Fibroblast of skin of right quadriceps (primary cell): ENCODE results near the gene TIMP3.
A peak's percentile ranks its signal among the peaks of the same experiment; 100 is the strongest.
"Not testable (repeated sequence)": the region's sequence is repeated elsewhere in the genome, so short reads cannot be mapped to it uniquely, and the experiment has no call there.

Source experiments
- DNase-seq: peaks from one replicate; pipeline ENCODE4 v3.0.0-alpha.2; 2013

Gene TIMP3

GRCh38 chr22:32801537-32802236 is at the start of gene TIMP3:
TIMP3 (plus strand) TSS chr22:32801705; CDS start chr22:32802002, 297 bp downstream.
- peak; percentile 86 for DNase-seq

GRCh38 chr22:32752326-32752725 is 49.2 kb upstream of the TIMP3 start:
- peak; percentile 42 for DNase-seq

GRCh38 chr22:32752816-32753520 is 48.5 kb upstream of the TIMP3 start:
- peak; percentile 66 for DNase-seq

GRCh38 chr22:32753591-32753990 is 47.9 kb upstream of the TIMP3 start:
- DNase-seq = no peak

- DNase-seq = peak; percentile 49
Measured at GRCh38 chr22:32754413-32755041, 47.0 kb upstream of the TIMP3 start.

- not testable (repeated sequence) for DNase-seq
Measured at GRCh38 chr22:32757086-32757762, 44.3 kb upstream of the TIMP3 start.

- DNase-seq = no peak
Measured at GRCh38 chr22:32758866-32759385, 42.6 kb upstream of the TIMP3 start.

GRCh38 chr22:32760396-32760795 is 41.1 kb upstream of the TIMP3 start:
- DNase-seq = no peak

- no peak for DNase-seq
Measured at GRCh38 chr22:32760815-32761214, 40.7 kb upstream of the TIMP3 start.

GRCh38 chr22:32761251-32761903 is 40.1 kb upstream of the TIMP3 start:
- DNase-seq = peak; percentile 27

GRCh38 chr22:32764330-32765131 is 37.0 kb upstream of the TIMP3 start:
- peak; percentile 74 for DNase-seq

GRCh38 chr22:32765132-32765618 is 36.3 kb upstream of the TIMP3 start:
- no peak for DNase-seq

GRCh38 chr22:32771756-32772155 is 29.7 kb upstream of the TIMP3 start:
- DNase-seq = no peak

- no peak for DNase-seq
Measured at GRCh38 chr22:32775957-32776356, 25.5 kb upstream of the TIMP3 start.

- no peak for DNase-seq
Measured at GRCh38 chr22:32776397-32776796, 25.1 kb upstream of the TIMP3 start.

- no peak for DNase-seq
Measured at GRCh38 chr22:32776802-32777201, 24.7 kb upstream of the TIMP3 start.

- DNase-seq = no peak
Measured at GRCh38 chr22:32777987-32778386, 23.5 kb upstream of the TIMP3 start.

GRCh38 chr22:32780726-32781310 is 20.7 kb upstream of the TIMP3 start:
- no peak for DNase-seq

GRCh38 chr22:32781695-32782094 is 19.8 kb upstream of the TIMP3 start:
- DNase-seq = no peak

- no peak for DNase-seq
Measured at GRCh38 chr22:32785321-32786026, 16.0 kb upstream of the TIMP3 start.
